ENCODE data around the gene FAM228B. TPM values are rescaled to one million over a fixed set of nuclear protein-coding genes. Genes with fewer than 3 reads are reported as not detected.

The FAM228B gene
- total RNA-seq, 2 experiments from 2014 or later = 3.8 to 9.6 TPM

- Histone ChIP-seq H3K9me3 (ENCODE audit: low read length) (no peaks in the 10 kb centered on the region), H2AFZ (ENCODE audit: low read length) (peak overlapping the region; percentile 83; the same call in 1 of the 2 replicates), H3K4me2 (ENCODE audit: low read length) (peak overlapping the region; percentile 80), H3K9me2 (ENCODE audit: insufficient read depth, low read length) (no peaks in the 10 kb centered on the region), H4K20me1 (ENCODE audit: insufficient read depth, low read length) (no peaks in the 10 kb centered on the region), H3K36me3 (ENCODE audit: insufficient read depth, low read length) (no peaks in the 10 kb centered on the region), H3K27ac (ENCODE audit: low read depth, low read length, poor library complexity, severe bottlenecking) (no peak overlapping the region), H3K79me2 (ENCODE audit: insufficient read depth, low read depth, low read length) (no peaks in the 10 kb centered on the region), H3K4me1 (ENCODE audit: insufficient read depth, low read length, poor library complexity, severe bottlenecking) (peaks cover 15% of the 10 kb centered on the region), H3K4me3 (ENCODE audit: low read depth, low read length, poor library complexity, severe bottlenecking) (peak overlapping the region; percentile 67)
- no TSS peak for BruUV-seq (replicated peaks)
- POLR2A ChIA-PET = interaction anchor here (0.6 kb wide), 1 partner anchor 196 kb away, joined by 3 read pairs; no protein-coding TSS in a partner anchor
- no peak for DNase-seq (ENCODE audit: low spot score)
- intact Hi-C loops (cut with micrococcal nuclease; ENCODE audit: unreplicated experiment) = loop anchor here (2.0 kb wide), 5 partner anchors 58 to 298 kb away; partner anchors contain the start of gene ATAD2B
- CTCF ChIA-PET (ENCODE audit: unreplicated experiment) = interaction anchor here (1.4 kb wide), 1 partner anchor 9 kb away, joined by 8 read pairs; the partner anchor contains the start of gene SF3B6
- TF ChIP-seq CTCF (conservative IDR thresholded peaks at IDR 0.05; ENCODE audit: low read length) (no peak), EZH2phosphoT487 (IDR thresholded peaks at IDR 0.05; ENCODE audit: borderline replicate concordance, low read depth, low read length) (no peak)
Observed at GRCh38 chr2:24085200-24085489, 38.1 kb upstream of the FAM228B start.

- CTCF ChIA-PET (ENCODE audit: unreplicated experiment) = no interaction called here
Observed at GRCh38 chr2:24086241-24086640, 37.0 kb upstream of the FAM228B start.

More at GRCh38 chr2:24086241-24086640, 37.0 kb upstream of the FAM228B start:
- H3K27ac ChIP-seq (ENCODE audit: low read depth, low read length, poor library complexity, severe bottlenecking) = no peak overlapping the region
- DNase-seq (ENCODE audit: low spot score) = no peak
- TF ChIP-seq CTCF (conservative IDR thresholded peaks at IDR 0.05; ENCODE audit: low read length) (no peak), EZH2phosphoT487 (IDR thresholded peaks at IDR 0.05; ENCODE audit: borderline replicate concordance, low read depth, low read length) (no peak)
- H3K4me2 ChIP-seq (ENCODE audit: low read length) = no peak overlapping the region
- intact Hi-C loops (cut with micrococcal nuclease; ENCODE audit: unreplicated experiment) = no loop called here
- H4K20me1 ChIP-seq (ENCODE audit: insufficient read depth, low read length) = no peaks in the 10 kb centered on the region
- no peak overlapping the region for H3K4me3 ChIP-seq (ENCODE audit: low read depth, low read length, poor library complexity, severe bottlenecking)
- POLR2A ChIA-PET = no interaction called here
- no peaks in the 10 kb centered on the region for H3K36me3 ChIP-seq (ENCODE audit: insufficient read depth, low read length)
- no peak overlapping the region for H2AFZ ChIP-seq (ENCODE audit: low read length)
- BruUV-seq (replicated peaks) = no TSS peak
- H3K9me2 ChIP-seq (ENCODE audit: insufficient read depth, low read length) = no peaks in the 10 kb centered on the region
- H3K9me3 ChIP-seq (ENCODE audit: low read length) = no peaks in the 10 kb centered on the region
- H3K4me1 ChIP-seq (ENCODE audit: insufficient read depth, low read length, poor library complexity, severe bottlenecking) = peaks cover 15% of the 10 kb centered on the region
- H3K79me2 ChIP-seq (ENCODE audit: insufficient read depth, low read depth, low read length) = no peaks in the 10 kb centered on the region

Measured in OCI-LY7 (cell line).